Activated T-cell treated with anti-CD3 and anti-CD28 coated beads, Interleukin-2, amount 50 U/mL, for 1 hour (primary cell): ENCODE results near the gene CLDN14.

Source experiments
- DNase-seq: peaks from one replicate; pipeline ENCODE4 v3.0.0-alpha.2; 2020

CLDN14 gene

DNA sequence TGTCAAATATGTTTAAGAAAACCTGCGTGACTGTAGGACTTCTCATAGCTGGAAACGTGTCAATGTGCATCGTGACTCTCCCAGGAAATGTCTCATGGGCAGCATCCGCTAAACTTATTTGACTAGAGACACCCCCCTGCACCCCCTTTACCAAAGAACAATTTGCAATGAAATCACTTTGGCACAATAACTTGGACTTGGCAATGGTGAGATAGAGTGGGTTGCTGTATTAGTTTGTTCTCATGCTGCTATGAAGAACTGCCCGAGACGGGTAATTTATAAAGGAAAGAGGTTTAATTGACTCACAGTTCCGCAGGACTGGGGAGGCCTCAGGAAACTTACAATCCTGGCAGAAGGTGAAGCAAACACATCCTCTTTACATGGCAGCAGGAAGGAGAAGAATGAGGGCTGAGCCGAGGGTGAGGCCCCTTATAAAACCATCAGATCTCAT, 13.8 kb downstream of the CLDN14 start:
- DNase-seq: no peak

DNA sequence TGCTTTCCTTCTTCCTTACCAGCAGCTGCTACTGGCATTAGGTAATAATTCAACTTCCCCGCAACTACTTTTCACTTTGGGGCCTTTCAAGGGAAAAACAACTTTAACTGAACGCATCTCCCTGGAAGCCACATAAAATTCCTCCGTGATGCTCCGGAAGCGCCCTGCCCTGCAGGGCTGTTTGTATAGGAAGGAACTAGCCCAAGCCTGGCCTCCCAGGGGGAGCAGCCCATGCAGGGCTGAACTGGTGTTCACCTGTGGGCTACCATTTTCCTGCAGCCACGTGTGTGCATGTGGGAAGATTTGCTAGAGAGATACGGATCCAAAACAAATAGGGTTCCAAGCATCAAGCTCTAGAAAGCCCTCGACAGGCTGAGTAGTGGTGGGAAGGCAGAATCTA, 14.4 kb downstream of the CLDN14 start:
- no peak for DNase-seq

DNA sequence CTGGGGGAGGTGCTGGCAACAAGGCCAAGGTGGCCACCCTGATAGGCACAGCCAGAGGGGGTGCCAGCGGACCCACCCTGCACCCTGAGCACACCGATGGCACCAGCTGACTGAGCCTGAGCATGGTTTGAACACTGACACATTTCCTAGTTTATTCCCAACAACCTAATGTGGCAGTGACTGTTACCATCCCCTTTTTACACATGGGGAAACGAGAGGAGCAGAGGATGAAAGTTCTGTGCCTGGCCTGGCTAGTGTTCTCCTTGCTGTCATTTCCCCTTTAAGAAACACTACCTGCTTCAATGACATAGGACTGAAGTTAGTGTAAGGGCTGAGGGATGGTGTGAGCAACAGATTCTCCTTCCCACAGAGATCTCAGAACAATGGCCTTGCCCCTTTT, 15.3 kb downstream of the CLDN14 start:
- no peak for DNase-seq

DNA sequence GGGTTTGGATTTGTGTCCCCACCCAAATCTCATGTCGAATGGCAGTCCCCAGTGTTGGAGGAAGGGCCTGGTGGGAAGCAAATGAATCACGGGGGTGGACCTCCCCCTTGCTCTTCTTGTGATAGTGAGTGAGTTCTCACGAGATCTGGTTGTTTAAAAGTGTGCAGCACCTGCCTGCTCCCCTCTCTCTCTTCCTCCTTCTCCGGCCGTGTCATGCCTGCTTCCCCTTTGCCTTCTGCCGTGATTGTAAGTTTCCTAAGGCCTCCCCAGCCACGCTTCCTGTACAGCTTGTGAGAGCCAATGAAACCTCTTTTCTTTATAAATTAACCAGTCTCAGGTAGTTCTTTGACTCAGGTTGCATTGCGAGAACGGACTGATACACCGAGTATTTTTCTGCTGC, 15.9 kb downstream of the CLDN14 start:
- no peak for DNase-seq

DNA sequence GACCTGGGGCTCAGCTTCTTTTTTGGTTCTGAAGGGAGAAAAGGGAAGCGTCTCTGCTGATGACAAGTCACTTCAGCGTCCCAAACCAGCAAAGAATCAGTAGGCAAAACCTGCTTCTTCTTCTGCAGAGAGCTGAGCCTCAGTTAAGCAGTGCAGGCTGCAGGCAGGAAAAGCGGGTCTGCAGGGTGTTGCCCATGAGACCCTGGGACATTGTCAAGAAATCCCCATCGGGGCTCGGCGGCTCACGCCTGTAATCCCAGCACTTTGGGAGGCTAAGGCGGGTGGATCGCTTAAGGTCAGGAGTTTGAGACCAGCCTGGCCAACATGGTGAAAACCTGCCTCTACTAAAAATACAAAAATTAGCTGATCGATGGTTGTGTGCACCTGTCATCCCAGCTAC, 16.7 kb downstream of the CLDN14 start:
- DNase-seq: no peak

DNA sequence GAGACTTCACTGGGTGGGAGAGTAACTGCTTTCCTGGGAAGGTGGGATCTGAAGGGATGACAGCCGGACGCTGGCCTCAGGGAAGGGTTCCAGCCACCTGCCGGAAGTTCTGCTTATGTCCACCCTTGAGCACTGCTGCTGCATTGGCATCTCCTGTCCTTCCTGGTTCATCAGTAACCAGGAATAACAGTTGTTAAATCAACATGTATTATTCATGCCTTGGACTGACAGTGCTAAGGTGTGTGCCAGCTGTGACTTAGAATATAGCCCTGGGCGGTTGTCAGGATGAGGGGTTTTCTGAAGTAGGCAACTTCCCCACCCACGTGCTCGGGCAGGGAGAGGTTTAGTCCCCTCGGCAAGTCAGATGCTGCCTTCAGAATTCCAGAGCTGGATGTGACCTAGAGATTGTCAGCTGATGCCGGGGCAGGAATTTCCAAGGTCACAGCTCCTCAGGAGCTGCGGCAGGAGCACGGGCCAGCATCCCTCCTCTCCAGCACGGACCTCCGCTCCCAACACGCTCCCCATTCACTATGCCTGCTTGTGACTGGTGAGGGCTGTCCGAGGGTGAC, 17.9 kb downstream of the CLDN14 start:
- no peak for DNase-seq

DNA sequence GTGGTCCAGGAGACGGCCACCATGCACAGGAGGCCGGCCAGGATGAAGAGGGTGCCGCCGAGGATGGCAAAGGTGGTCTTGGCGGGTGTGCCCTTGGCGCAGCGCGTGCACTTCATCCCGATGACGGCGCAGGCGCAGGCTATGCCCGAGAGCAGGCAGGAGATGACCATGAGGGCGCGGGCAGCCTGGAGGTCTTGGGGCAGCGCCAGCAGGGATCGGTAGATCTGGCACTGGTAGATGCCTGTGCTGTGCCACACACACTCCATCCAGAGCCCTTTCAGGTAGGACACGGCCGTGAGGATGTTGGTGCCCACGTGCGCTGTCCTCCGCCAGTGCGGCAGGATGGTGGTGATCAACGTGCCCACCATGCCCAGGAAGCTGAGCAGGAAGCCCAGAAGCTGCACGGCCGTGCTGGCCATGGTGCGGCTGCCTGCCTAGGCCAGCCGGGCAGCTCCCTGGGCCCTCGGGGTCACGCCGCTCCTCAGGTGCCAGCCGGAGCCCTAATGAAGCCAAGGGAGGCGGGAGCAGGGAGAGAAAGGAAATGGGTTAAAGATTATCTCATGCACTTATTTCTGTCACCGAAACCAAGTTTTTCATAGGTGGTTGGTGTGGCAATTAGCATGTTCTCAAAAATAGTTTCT, 18.5 kb downstream of the CLDN14 start:
- no peak for DNase-seq

DNA sequence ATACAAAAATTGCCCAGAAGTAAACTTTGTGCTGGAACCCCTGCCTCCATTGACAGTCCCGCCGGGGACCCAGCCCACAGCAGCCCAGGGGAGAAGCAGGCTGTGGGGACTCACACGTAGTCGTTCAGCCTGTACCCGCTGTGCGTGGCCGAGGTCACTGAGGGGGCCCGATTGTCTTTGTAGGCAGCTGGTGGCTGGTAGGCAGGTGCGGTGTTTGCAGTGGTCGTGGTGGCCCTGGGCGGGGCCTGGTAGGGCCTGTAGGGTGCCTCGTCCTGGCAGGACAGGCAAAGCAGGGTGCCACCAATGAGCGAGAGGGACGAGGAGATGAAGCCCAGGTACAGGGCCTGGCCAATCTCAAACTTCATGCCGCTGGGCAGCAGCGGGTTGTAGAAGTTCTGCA, 19.1 kb downstream of the CLDN14 start:
- DNase-seq: no peak

DNA sequence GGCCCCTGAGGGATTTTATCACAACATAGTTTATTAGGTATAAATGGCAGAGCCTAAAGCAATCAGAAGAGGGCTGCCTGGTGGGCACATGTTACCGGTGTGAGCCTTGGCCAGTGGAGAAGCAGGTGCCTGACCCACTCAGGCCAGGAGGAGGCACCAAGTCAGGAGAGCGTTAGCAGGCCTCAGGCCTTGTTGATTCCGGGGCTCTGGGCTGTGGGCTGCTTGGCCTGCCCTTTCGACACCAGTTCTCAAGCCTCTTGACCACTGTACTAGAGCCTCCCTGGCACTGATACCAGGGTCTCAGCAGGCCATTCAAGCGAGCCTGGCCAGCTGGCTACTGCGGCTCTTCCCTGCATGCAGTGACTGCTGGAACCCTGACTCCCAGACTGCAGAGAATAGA, 20.8 kb downstream of the CLDN14 start:
- DNase-seq: no peak

DNA sequence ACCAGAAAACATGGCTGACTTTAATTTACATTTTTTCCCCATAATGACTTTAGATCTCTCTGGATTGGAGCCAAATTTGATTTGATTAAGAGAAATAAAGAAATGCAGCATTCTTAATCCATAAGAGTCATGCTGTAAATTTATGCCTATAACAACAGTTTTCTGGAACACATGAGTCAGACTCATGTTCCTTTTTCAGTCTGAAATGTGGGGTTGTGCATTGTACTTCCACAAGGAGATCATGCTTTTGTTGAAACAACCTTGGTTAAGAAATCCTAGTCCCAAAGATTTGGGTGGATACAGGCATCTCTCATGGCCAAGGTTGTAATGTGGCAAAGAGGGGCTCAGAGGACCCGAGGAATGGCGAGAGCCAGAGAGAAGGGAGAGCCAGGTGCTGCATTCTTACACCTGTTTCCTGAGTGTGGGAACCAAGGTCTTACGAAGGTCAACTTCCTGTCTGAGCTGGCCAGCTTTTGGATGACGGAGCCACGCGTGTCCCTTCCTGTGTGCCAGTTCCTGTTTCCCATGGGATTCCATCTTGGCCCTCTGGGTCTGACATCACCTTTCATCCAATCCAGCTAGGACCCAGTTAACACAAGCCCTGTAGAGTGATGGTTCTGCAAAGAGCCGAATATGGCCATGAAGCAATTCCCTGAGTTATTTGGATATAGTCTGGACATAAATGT, 23.1 kb downstream of the CLDN14 start:
- DNase-seq: no peak

DNA sequence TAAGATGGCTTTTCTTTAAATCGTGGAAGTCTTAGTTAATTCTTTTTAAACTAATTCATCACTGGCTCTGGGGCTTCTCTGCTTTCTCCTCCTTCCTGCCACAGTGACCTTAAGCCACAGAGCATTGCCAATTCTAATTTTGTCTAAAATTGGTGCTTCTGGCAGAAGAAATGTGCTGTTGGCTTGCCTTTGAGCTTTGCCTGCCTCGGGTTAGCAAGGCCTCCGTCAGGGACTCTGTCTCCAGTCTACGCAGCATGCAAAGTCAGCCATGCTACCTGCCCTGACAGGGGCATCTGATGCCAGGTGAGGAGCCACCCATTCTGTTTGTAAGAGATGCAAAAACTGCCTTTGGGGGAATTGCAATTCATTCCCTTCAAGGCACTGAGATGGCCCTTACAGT, 25.2 kb downstream of the CLDN14 start:
- no peak for DNase-seq

DNA sequence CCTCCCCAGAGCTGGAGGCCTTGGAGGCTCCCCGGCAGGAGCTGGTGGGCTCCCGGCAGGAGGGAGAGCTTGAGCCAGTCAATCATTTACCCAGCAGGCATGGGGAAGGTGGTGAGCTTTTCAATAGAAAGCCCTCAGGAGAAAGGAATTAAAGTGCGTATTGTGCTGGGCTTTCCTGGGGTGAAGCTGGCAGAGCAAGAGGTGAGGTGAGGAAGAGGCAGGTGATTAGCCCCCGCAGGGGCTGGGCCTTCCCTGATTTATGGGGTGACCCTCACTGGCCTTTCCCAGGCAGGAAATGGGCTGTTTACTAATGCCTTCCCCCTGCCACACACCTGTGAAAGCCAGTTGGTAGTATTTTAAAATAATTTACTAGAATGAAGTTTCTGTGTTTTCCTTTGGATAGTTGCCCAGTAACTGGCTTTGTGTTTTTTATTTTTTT, 25.8 kb downstream of the CLDN14 start:
- no peak for DNase-seq

DNA sequence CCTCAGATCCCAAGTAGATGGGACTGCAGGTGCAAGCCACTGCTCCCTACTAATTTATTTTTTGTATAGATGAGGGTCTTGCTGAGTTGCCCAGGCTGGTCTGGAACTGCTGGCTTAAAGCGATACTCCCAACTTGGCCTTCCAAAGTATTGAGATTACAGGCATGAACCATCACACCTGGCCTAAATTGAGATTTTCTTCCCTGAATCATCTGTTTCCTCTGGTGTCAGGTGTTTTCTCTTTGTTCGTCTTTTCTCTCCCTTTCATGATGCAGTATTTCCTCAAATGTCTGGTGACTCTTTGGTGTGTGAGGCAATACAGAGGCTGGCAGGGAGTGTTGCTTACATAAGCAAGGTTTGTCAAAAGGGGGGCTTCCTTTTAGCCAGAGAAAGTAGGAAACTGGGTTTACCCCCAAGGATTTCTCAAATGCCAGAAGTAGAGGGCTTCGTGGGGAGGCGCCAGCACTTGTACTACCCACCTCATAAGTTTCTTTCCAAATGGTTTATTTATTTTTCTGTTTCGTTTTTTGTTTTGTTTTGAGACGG, 27.6 kb downstream of the CLDN14 start:
- no peak for DNase-seq

DNA sequence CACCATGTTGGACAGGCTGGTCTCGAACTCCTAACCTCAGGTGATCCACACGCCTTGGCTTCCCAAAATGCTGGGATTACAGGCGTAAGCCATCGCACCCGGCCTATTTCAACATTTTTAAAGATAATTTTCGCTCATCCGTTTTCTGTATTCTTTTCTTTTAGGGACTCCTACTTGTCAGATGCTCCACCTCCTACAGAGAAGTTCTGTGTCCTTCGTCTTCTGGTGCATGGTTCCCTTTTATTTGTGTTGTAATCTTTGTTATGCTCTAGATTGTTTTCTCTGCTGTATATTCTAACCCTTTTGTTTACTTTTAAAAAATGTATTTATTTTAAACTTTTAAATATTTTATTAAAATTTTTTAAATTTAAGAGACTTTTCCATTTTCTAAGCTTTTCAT, 28.4 kb downstream of the CLDN14 start:
- no peak for DNase-seq

DNA sequence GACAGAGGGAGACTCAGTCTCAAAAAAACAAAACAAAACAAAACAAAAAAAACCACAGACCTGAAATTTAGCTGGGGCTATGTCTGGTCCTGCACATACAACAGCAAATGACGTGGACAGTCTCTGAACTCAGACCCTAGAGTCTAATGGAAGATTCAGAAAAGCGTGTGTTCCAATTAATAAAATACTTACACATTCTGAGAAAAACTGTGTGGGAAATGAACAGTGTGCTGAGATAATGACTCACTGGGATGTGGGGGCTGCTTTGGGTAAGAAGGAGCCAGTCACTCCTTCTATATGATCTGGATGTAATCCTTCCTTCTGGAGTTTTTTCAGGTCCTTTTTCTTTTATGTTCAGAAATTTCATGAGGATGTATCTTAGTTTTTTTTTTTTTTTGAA, 29.4 kb downstream of the CLDN14 start:
- no peak for DNase-seq

DNA sequence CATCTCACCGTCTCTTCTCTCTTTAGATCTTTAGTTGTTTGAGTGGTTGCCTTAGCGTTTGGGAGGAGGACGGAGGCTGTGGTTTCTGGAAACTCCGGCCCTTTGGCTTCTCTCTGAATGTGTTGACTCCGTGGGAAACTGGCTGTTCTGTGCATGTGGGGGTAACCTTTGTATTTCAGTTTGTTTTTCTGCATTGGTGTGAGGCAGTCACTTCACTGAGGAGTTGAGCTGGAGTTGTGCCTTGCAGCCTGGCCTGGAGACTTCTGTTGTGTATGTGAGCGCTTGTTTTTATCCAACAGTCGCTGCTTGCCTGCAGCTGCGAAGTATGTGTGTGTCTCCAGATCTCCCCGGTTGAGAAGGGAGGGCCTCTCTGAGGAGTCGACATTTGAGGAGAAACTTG, 33.6 kb downstream of the CLDN14 start:
- no peak for DNase-seq

DNA sequence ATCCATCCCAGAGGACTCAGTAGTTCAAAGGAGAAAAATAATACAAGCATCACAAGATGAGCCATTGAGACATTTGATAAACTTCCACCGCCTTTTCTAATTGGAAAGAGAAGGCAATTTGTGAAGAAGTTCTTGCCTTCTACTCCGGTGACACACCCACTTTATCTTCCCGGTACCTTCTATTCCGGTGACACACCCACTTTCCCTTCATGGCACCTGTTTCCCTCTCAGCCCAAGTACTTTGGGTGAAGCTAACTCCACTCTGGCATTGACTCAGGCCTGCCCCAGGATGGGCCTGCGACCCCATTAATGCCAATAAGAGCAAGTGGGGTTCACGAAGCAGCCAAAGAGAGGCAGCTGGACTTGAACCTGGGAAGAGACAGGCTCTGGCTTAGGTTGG, 38.2 kb downstream of the CLDN14 start:
- no peak for DNase-seq

DNA sequence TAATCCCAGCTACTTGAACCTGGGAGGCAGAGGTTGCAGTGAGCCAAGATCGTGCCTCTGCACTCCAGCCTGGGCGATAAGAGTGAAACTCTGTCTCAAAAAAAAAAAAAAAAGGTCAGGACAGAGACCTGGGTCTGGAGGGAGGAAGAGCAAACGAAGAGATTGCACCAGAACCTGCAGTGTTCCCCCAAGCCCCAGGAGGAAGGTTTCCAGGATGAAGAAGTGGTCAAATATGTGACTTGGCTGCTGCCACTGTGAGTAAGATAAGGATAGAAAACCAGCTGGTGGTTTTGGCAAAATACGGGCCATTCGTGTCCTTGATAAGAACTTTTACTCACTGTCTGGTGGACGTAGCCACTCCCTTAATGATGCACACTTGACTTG, 42.2 kb downstream of the CLDN14 start:
- DNase-seq: no peak

DNA sequence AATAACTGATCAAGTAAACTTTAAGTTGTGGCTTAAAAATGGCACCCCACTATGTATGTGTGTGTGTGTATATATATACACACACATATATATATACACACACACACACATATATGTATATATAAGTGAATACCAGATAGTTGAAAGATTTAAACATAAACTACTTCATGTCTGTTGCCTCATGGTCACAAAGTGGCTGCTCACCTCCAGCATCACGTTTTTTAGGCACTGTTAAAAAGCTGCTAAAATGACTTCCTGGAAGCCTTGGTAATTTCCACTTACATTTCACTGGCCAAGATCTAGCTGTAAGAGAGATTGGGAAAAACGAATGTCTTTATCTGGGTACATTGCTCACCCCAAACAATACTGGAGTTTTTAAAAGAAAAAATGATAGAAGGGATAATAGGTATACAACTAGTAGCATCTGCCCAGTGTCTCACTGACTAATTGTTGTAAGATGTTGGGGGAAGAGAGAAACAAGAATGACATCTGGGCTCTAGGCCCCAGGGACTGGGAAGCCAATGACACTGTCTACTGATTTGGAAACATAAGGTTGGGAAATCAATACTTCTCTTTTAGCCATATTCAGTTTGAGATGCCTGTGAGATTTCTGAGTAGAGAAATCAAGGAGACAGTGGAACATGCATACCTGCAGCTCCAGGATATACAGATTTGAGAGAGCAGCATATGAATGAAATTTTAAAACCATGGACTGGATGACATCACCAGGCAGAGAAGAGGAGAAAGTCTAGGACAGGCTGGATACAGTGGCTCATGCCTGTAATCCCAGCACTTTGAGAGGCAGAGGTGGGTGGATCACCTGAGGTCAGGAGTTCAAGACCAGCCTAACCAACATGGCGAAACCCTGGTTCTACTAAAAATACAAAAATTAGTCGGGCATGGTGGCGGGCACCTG, 42.8 kb downstream of the CLDN14 start:
- no peak for DNase-seq

DNA sequence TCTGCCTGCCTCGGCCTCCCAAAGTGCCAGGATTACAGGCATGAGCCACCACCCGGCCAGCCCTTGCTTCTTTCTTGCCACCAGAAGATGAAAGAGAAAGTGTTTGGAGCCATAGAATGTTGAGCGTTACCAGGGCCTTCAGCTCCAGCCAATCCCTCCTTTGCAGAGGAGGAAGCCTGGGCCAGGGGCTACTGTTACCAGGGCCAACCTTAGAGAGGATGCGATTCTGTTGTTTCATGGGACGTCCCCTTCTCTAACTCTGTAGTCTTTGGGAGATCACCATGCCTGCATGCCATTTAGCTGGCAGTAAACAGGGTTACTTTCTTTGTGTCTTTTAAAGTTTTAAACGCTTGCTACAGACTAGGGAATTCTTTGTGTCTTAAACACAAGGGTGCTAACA, 45.8 kb downstream of the CLDN14 start:
- no peak for DNase-seq

DNA sequence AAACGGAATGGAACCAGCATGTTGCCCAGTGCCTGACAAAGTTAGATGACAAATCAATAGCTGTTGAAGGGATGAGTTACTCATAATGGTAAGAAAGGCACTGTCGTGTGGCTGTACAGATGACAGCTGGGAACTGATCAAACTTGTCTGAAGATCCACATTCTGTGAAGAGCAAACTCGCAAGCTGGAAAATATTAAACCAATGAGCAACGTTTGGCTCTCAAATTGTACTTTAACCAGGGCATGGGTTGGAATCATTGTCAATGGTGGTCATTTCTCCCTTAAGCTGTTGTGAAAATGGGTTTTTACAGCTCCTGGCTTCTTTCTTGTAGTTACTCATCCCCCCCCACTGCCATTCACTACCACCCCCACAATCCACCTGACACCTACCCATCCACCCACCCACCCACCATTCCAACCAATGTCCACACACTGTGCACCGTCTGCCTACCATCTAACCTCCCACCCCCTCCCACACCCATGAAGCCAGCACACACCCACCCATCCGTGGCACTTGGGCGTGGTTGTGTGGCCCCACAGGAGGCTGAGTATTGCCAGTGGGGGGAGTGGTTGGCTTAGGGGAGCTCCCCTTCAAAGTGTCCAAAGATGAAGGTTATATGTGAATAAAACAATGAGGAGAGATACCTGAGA, 46.7 kb downstream of the CLDN14 start:
- no peak for DNase-seq

DNA sequence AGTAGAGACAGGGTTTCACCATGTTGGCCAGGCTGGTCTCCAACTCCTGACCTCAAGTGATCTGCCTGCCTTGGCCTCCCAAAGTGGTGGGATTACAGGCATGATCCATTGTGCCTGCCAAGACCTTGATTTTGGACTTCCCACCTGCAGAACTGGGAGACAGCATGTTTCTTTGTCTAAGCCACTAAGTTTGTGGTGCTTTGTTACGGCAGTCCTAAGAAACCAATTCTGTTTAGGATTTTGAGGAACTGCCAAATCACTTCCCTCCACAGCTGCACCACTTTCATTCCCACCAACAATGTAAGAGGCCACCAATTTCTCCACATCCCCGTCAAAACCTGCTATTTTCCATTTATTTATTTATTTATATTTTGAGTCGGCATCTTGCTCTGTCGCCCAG, 48.7 kb downstream of the CLDN14 start:
- DNase-seq: no peak

DNA sequence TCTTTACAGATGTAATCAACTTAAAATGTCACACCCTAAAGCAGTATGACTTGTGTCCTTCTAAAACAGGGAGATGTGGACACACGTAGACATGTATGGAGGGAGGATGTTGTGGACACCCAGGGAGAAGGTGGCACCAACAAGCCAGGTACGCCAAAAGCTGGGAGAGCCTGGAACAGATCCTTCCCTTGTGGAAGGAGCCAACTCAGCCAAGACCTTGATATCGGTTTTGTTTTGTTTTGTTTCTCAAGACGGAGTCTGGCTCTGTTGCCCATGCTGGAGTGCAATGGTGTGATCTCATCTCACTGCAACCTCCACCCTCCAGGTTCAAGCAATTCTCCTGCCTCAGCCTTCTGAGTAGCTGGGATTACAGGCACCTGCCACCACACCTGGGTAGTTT, 49.1 kb downstream of the CLDN14 start:
- no peak for DNase-seq
